Measurements from ENCODE around the gene ANAPC13. TPM values are rescaled to one million over a fixed set of nuclear protein-coding genes. Genes with fewer than 3 reads are reported as not detected.

ANAPC13 gene
- 51.7 and 55.4 TPM in 2 replicates for total RNA-seq

GRCh38 chr3:134485718-134486576 lies at the start of gene ANAPC13, which contains the start of gene CEP63:
TSS of gene ANAPC13 (minus strand) at chr3:134485985. CDS start at chr3:134482904, 3,081 bp downstream.
TSS of gene CEP63 (plus strand) at chr3:134486057. CDS start at chr3:134495321, 9,264 bp downstream.

Other genes starting within 250 kb of the ANAPC13 start
- gene RYK, start 235.1 kb downstream of the ANAPC13 start, total RNA-seq, result 35.6 and 52.1 TPM in 2 replicates
- 50.8 and 65.5 TPM in 2 replicates for gene AMOTL2, start 111.5 kb downstream of the ANAPC13 start, total RNA-seq
- 12.4 and 18.3 TPM in 2 replicates for gene CEP63, start 72 bp upstream of the ANAPC13 start, total RNA-seq
- gene KY, start 165.0 kb upstream of the ANAPC13 start, total RNA-seq, result not detected in 2 replicates